Activated naive CD4-positive, alpha-beta T cell treated with anti-CD3 and anti-CD28 coated beads for 36 hours (primary cell): ENCODE results near the gene NELL2. TPM values are rescaled to one million over a fixed set of nuclear protein-coding genes. Genes with fewer than 3 reads are reported as not detected.

Experiments
- CTCF ChIA-PET: fragments of 350-600 bp; sonication (Branson Sonifier 250); formaldehyde crosslinking; loops from one replicate; lab custom pipeline; 2021; ENCODE audit warnings: antibody characterized with exemption; lab: Charles Lee
- DNase-seq: peaks from one replicate; pipeline ENCODE4 v3.0.0-alpha.2; 2020
- H3K27ac Mint-ChIP-seq: one replicate; pipeline ENCODE4 v1.8.0; 2021; ENCODE audit warnings: mild to moderate bottlenecking, mixed read lengths
- H3K27me3 Mint-ChIP-seq: one replicate; pipeline ENCODE4 v1.8.0; 2021; ENCODE audit warnings: low read depth, mixed read lengths
- H3K36me3 Mint-ChIP-seq: one replicate; pipeline ENCODE4 v1.8.0; 2021; ENCODE audit warnings: low read depth, mixed read lengths
- H3K4me1 Mint-ChIP-seq: one replicate; pipeline ENCODE4 v1.8.0; 2021; ENCODE audit warnings: low read depth, mixed read lengths
- H3K4me3 Mint-ChIP-seq: one replicate; pipeline ENCODE4 v1.8.0; 2021; ENCODE audit warnings: mild to moderate bottlenecking, moderate library complexity, mixed read lengths
- H3K9me3 Mint-ChIP-seq: one replicate; pipeline ENCODE4 v1.8.0; 2021; ENCODE audit warnings: mixed read lengths
- intact Hi-C: fragments of 100-400 bp; cut with micrococcal nuclease; formaldehyde crosslinking; loops from one replicate; pipeline ENCODE4 v1.15.1; 2023
- total RNA-seq, 2 experiments: library from RNA; stranded (reverse); gene quantifications; one replicate each; pipeline ENCODE4 v1.2.3, GENCODE V29; 2021

The NELL2 gene
- total RNA-seq, 2 experiments from 2014 or later = 61.9 to 72.2 TPM

GRCh38 chr12:44874981-44875416 is 1.1 kb downstream of the NELL2 start:
- H3K27ac Mint-ChIP-seq = peak overlapping the region; percentile 91
- peaks cover 6% of the 10 kb centered on the region for H3K9me3 Mint-ChIP-seq
- peaks cover 16% of the 10 kb centered on the region for H3K36me3 Mint-ChIP-seq
- intact Hi-C loops = loop anchor here (1.0 to 10.0 kb wide), 8 partner anchors 27 to 918 kb away; partner anchors contain the start of gene ARID2
- DNase-seq = peak; percentile 31
- H3K27me3 Mint-ChIP-seq = peaks cover 6% of the 10 kb centered on the region
- CTCF ChIA-PET = interaction anchor here (0.7 to 6.9 kb wide), 18 partner anchors 11 to 912 kb away, joined by 3 to 128 read pairs (median 5); no protein-coding TSS in a partner anchor
- peak overlapping the region; percentile 99 for H3K4me3 Mint-ChIP-seq
- peaks cover 34% of the 10 kb centered on the region for H3K4me1 Mint-ChIP-seq

- no peak for DNase-seq
- Mint-ChIP-seq H3K27me3 (peaks cover 6% of the 10 kb centered on the region), H3K4me1 (peaks cover 45% of the 10 kb centered on the region), H3K4me3 (peak overlapping the region; percentile 99), H3K36me3 (peaks cover 23% of the 10 kb centered on the region), H3K27ac (peak overlapping the region; percentile 91), H3K9me3 (peaks cover 1% of the 10 kb centered on the region)
- CTCF ChIA-PET = interaction anchor here (0.8 to 6.9 kb wide), 17 partner anchors 10 to 122 kb away, joined by 3 to 128 read pairs (median 4); no protein-coding TSS in a partner anchor
- intact Hi-C loops = loop anchor here (1.0 to 10.0 kb wide), 8 partner anchors 26 to 917 kb away; partner anchors contain the start of gene ARID2
Observed at GRCh38 chr12:44873898-44874297, 2.2 kb downstream of the NELL2 start.

GRCh38 chr12:44869503-44869902 is 6.6 kb downstream of the NELL2 start:
- intact Hi-C loops = loop anchor here (1.0 kb wide), 1 partner anchor 22 kb away; no protein-coding TSS in a partner anchor
- Mint-ChIP-seq H3K4me1 (peaks cover 62% of the 10 kb centered on the region), H3K36me3 (peaks cover 40% of the 10 kb centered on the region), H3K9me3 (peaks cover 7% of the 10 kb centered on the region), H3K27me3 (no peaks in the 10 kb centered on the region), H3K4me3 (peak overlapping the region; percentile 11), H3K27ac (peak overlapping the region; percentile 85)
- no peak for DNase-seq
- CTCF ChIA-PET = interaction anchor here (1.0 to 1.1 kb wide), 2 partner anchors 17 to 94 kb away, joined by 4 read pairs; no protein-coding TSS in a partner anchor

GRCh38 chr12:44863867-44864266 is 12.2 kb downstream of the NELL2 start:
- CTCF ChIA-PET = interaction anchor here (1.0 to 1.6 kb wide), 5 partner anchors 10 to 248 kb away, joined by 3 to 8 read pairs (median 3); no protein-coding TSS in a partner anchor
- intact Hi-C loops = no loop called here
- Mint-ChIP-seq H3K4me1 (peaks cover 62% of the 10 kb centered on the region), H3K27me3 (no peaks in the 10 kb centered on the region), H3K4me3 (no peak overlapping the region), H3K36me3 (peaks cover 38% of the 10 kb centered on the region), H3K9me3 (peaks cover 19% of the 10 kb centered on the region), H3K27ac (peak overlapping the region; percentile 88)
- no peak for DNase-seq

- intact Hi-C loops = loop anchor here (1.0 to 10.0 kb wide), 4 partner anchors 8 to 1355 kb away; no protein-coding TSS in a partner anchor
- Mint-ChIP-seq H3K27me3 (no peaks in the 10 kb centered on the region), H3K4me1 (peaks cover 77% of the 10 kb centered on the region), H3K27ac (peak overlapping the region; percentile 88), H3K4me3 (peak overlapping the region; percentile 0), H3K9me3 (peaks cover 12% of the 10 kb centered on the region), H3K36me3 (peaks cover 18% of the 10 kb centered on the region)
- CTCF ChIA-PET = interaction anchor here (1.4 to 1.5 kb wide), 2 partner anchors 8 to 15 kb away, joined by 4 to 7 read pairs; no protein-coding TSS in a partner anchor
- no peak for DNase-seq
Observed at GRCh38 chr12:44859998-44860689, 16.0 kb downstream of the NELL2 start.

GRCh38 chr12:44858226-44858855 is 17.8 kb downstream of the NELL2 start:
- peaks cover 7% of the 10 kb centered on the region for H3K9me3 Mint-ChIP-seq
- no peak for DNase-seq
- intact Hi-C loops = loop anchor here (1.0 to 10.0 kb wide), 4 partner anchors 10 to 1356 kb away; no protein-coding TSS in a partner anchor
- no peak overlapping the region for H3K4me3 Mint-ChIP-seq
- H3K36me3 Mint-ChIP-seq = peaks cover 11% of the 10 kb centered on the region
- peak overlapping the region; percentile 78 for H3K27ac Mint-ChIP-seq
- peaks cover 83% of the 10 kb centered on the region for H3K4me1 Mint-ChIP-seq
- H3K27me3 Mint-ChIP-seq = no peaks in the 10 kb centered on the region
- CTCF ChIA-PET = interaction anchor here (0.7 to 1.4 kb wide), 4 partner anchors 10 to 23 kb away, joined by 3 read pairs; no protein-coding TSS in a partner anchor

GRCh38 chr12:44852483-44852882 is 23.6 kb downstream of the NELL2 start:
- Mint-ChIP-seq H3K27ac (peak overlapping the region; percentile 94), H3K4me3 (peak overlapping the region; percentile 61), H3K9me3 (no peaks in the 10 kb centered on the region), H3K27me3 (no peaks in the 10 kb centered on the region), H3K4me1 (peaks cover 85% of the 10 kb centered on the region), H3K36me3 (no peaks in the 10 kb centered on the region)
- intact Hi-C loops = loop anchor here (1.0 to 10.0 kb wide), 5 partner anchors 8 to 1362 kb away; partner anchors contain the start of gene ARID2
- no peak for DNase-seq
- CTCF ChIA-PET = interaction anchor here (0.7 to 1.5 kb wide), 4 partner anchors 8 to 22 kb away, joined by 3 to 4 read pairs (median 4); no protein-coding TSS in a partner anchor

- H3K4me3 Mint-ChIP-seq = peak overlapping the region; percentile 16
- CTCF ChIA-PET = interaction anchor here (0.7 to 1.5 kb wide), 4 partner anchors 9 to 22 kb away, joined by 3 to 4 read pairs (median 4); no protein-coding TSS in a partner anchor
- H3K9me3 Mint-ChIP-seq = no peaks in the 10 kb centered on the region
- no peak for DNase-seq
- intact Hi-C loops = loop anchor here (5.0 to 10.0 kb wide), 3 partner anchors 383 to 1363 kb away; partner anchors contain the start of gene ARID2
- peaks cover 83% of the 10 kb centered on the region for H3K4me1 Mint-ChIP-seq
- H3K27me3 Mint-ChIP-seq = no peaks in the 10 kb centered on the region
- peaks cover under 1% of the 10 kb centered on the region for H3K36me3 Mint-ChIP-seq
- peak overlapping the region; percentile 94 for H3K27ac Mint-ChIP-seq
Observed at GRCh38 chr12:44851586-44851985, 24.5 kb downstream of the NELL2 start.

- CTCF ChIA-PET = interaction anchor here (0.9 to 2.0 kb wide), 4 partner anchors 9 to 27 kb away, joined by 3 to 6 read pairs (median 3); partner anchors contain the start of gene NELL2
- Mint-ChIP-seq H3K9me3 (no peaks in the 10 kb centered on the region), H3K4me1 (peaks cover 77% of the 10 kb centered on the region), H3K27me3 (no peaks in the 10 kb centered on the region), H3K27ac (peak overlapping the region; percentile 94), H3K36me3 (peaks cover 3% of the 10 kb centered on the region), H3K4me3 (peak overlapping the region; percentile 55)
- intact Hi-C loops = loop anchor here (1.0 to 10.0 kb wide), 7 partner anchors 10 to 1146 kb away; partner anchors contain the start of genes SCAF11, TMEM117 and TWF1
- no peak for DNase-seq
Observed at GRCh38 chr12:44848703-44849085, 27.4 kb downstream of the NELL2 start.

- peak overlapping the region; percentile 94 for H3K27ac Mint-ChIP-seq
- H3K27me3 Mint-ChIP-seq = no peaks in the 10 kb centered on the region
- peak overlapping the region; percentile 55 for H3K4me3 Mint-ChIP-seq
- DNase-seq = peak; percentile 79
- peaks cover 3% of the 10 kb centered on the region for H3K36me3 Mint-ChIP-seq
- CTCF ChIA-PET = interaction anchor here (0.9 to 2.0 kb wide), 5 partner anchors 10 to 28 kb away, joined by 3 to 6 read pairs (median 3); partner anchors contain the start of gene NELL2
- H3K9me3 Mint-ChIP-seq = no peaks in the 10 kb centered on the region
- intact Hi-C loops = loop anchor here (1.0 to 10.0 kb wide), 8 partner anchors 10 to 1147 kb away; partner anchors contain the start of genes SCAF11, TMEM117 and TWF1
- H3K4me1 Mint-ChIP-seq = peaks cover 72% of the 10 kb centered on the region
Observed at GRCh38 chr12:44847888-44848702, 28.0 kb downstream of the NELL2 start.
